GM19438 (cell line): ENCODE results near the gene KIAA1217.
"Not testable (repeated sequence)": the region's sequence is repeated elsewhere in the genome, so short reads cannot be mapped to it uniquely, and the experiment has no call there.

ENCODE experiments used
- ATAC-seq: cut with Tn5 transposase; IDR thresholded peaks from one replicate; pipeline ENCODE4 v1.9.1; 2021; ENCODE audit warnings: low read depth; ENCODE audit not compliant: unreplicated experiment

KIAA1217 gene

DNA sequence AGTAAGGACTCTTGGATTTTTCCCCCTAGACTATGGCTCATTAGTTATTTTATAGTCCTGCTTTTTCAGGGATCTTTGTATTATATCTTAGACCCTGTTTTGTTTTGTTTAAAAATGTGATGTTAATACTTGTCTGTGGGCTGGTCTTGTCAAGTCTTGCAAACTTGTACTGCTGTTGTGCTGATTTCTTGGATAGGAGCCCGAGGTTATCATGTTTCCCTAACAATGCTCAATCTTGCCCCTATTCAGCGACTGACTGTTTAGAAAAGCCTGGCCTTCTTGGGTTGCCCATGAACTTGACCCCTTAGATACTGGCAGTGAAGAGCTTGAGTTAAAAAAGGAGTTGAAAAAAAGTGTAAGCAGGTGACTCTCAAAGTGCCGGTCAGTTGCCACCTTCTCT is 115.7 kb downstream of the KIAA1217 start:
- no peak for ATAC-seq

DNA sequence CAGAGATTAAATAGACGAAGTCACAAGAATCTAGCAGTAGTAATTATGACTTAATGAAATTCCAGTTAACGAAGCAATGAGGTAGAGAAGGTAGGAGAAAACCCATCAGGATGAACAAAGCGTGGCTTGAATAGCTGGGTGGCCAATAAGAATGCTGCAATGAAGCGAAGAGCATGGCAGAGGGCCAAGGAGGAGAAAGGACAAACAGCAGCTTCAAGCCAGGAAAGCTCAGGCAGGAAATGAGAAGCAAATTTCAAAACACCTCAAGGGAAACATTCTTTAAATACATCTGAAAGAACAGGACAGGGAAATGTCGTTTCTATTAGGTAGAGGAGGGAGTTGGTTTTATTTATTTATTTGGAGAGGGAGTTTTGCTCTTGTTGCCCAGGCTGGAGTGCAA is 122.5 kb downstream of the KIAA1217 start:
- ATAC-seq = no peak

DNA sequence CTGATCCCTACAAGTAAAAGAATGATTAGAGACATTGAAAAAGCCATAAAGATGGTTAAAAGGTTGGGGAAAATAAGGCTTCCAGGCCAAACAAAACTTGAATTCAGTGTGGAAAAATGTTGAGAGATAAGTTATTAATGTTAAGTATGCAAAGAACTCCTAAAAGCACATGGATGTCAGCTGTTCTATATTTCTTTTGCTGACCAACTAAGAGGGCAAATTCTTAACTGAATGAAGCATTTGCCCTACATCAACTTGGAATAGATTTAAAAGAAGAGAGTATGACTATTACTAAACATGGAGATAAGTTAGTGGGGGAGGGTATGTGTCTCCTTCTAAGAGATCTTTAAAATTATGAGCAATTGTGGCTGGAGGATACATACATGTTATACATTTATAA is 124.8 kb downstream of the KIAA1217 start:
- ATAC-seq = no peak

DNA sequence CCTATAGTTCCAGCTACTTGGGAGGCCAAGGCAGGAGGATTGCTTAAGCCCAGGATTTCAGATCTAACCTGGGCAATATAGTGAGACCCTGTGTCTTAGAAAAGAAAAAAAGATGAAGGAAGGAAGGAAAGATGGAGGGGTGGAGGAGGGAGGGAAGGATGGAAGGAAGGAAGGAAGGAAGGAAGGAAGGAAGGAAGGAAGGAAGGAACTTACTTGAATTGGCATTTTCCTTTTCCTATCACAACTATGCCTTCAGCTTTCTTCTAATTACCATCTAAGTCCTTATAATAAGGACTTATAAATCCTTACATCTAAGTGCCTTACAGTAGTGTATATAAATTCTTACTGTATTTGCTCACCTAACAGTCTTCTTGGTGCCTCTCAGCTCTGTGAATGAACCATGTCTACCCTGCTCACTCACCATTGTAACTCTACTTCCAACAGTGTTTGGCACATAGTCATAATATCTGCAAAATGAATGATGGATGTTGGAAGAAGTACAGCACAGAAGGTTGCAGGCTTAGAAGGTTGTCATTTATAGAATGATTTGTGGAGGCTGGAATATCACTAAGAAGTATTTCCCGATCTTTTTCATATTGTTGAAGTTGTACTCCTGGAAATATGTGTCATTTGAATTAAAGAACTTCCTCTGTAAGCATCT is 125.5 kb downstream of the KIAA1217 start:
- ATAC-seq = no peak

DNA sequence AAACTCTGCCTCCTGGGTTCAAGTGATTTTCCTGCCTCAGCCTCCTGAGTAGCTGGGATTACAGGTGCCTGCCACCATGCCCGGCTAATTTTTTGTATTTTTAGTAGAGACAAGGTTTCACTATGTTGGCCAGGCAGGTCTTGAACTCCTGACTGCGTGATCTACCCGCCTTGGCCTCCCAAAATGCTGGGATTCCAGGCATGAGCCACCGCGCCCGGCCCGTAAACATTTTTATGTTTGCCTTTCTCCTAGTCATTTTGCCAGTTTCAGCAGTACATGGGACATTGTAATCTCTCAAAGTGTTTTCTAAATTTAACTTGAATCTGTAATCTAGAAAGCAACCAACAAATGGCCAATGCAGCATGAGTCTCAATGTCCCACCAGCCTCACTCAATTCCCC is 128.8 kb downstream of the KIAA1217 start:
- not testable (repeated sequence) for ATAC-seq

DNA sequence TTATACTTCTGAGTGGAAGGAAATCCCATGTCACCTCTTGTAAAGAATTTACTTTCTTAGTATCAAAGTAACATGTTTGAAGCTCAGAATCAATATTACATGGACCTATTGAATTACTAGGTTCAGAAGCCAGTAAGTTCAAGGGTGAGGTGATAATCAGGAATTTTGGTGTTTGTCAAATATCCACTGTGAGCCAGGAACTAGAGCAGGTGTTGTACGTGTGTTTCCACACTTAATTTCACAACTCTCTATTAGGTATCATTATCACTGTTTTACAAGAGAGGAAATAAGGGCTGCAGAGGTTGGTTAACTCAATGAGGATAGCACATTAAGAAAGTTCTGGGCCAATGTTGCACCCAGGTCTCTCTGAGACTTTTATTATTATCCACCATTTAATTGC is 130.4 kb downstream of the KIAA1217 start:
- ATAC-seq = no peak

DNA sequence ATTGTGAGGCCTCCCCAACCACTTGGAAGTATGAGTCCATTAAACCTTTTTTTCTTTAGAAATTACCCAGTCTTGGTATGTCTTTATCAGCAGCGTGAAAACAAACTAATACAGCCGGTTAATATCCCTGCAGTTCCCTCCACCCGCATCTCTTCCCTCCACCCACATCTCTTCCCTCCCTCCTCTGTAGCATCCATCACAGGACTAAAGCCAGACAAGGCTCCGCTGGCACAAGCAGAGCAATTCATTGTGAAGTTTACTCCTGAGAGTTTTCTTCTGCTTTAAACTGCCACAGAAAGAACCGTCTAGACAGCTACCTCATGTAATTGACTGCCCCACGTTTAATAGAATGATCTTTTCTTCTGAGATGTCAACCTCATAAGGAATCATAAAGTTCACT is 131.5 kb downstream of the KIAA1217 start:
- ATAC-seq = no peak

DNA sequence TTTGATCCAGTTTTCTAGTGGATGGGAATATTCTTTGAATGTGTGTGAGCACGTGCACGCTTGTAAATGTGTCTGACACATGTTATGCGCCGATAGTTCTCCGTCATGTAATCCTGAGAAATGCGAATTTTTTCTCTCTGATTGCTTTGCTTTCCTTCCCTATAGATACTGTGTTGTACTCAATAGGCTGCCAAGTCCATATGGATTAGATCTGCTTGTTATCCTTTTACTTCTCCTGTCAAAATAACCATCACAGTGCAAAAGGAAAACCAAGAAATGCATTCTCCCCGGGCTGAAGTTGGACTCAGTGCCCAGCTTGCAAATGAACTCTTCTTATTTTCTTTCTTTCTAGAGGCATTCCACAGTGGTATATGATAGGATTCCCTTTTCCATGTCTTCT is 131.9 kb downstream of the KIAA1217 start:
- no peak for ATAC-seq

DNA sequence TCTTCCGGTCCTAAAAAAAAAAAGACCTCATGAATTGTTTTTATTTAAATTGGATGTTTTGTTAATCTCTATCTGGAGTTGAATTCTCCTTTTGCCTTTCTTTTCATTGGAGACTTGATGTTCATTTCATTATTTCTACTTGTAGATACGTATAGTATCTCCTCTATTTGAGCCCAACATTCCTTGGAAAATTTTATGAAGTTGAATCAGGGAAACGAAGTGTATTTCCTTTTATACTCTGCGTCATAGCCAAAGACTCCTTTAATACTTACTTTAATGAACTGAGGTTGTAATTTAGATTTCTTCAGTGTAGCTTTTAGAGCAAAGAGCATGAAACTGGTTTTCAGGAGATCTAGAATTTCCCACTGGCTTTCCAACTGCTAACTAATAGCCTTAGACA is 132.4 kb downstream of the KIAA1217 start:
- ATAC-seq = no peak

DNA sequence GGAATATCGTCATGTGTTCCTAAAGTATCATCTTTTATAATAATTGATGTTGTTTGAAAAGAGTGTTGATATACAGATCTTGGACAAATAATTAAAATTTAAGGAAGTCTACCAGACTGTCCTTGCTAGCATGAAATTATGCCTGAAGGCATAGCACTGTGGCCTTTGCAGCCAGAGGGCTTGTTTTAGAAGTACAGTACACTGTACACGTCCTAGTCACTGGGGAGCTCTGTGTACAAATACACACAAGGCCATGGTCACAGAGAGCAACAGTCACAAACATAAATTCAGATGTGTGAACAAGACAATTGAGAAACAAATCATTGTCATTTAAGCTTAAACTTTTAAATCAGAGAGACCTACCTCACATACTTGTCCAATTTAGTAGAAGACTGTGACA is 133.0 kb downstream of the KIAA1217 start:
- ATAC-seq = no peak

DNA sequence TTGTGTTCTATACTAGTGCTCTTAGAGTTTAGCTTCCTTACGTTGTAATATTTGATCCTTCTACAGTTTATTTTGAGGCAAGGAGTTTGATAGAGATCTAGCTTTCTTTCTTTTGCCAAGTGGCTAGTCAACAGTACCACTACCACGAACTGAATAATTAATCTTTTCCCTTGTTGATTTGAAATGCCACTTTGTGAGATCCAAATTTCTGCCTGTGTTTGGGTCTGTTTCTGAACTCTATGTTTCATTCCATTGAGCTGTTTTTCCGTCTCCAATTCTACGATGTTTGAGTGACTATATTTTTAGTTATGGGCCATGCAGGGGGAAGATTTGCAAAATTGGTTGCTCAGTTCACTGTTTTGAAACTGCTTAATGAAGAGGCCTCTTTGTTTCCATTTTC is 134.7 kb downstream of the KIAA1217 start:
- ATAC-seq = no peak

DNA sequence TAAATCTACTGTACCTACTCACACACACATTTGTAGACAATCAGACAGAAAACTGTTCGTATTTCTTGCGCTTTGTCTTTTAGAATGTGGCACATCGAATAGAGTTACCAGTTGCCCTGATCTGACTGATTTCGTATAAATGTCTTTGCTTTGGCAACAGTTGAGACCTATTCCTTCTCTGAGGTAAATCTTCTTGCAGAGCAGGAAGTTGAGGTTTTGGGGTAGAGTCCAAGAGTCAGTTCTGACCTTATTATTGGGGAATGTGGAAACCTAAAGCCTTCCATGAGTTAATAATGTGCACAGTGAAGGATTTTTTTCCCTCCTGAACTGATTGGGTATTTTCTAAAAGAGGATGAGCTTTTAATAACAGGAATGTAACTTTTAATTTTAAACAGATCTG is 135.3 kb downstream of the KIAA1217 start:
- ATAC-seq = no peak

DNA sequence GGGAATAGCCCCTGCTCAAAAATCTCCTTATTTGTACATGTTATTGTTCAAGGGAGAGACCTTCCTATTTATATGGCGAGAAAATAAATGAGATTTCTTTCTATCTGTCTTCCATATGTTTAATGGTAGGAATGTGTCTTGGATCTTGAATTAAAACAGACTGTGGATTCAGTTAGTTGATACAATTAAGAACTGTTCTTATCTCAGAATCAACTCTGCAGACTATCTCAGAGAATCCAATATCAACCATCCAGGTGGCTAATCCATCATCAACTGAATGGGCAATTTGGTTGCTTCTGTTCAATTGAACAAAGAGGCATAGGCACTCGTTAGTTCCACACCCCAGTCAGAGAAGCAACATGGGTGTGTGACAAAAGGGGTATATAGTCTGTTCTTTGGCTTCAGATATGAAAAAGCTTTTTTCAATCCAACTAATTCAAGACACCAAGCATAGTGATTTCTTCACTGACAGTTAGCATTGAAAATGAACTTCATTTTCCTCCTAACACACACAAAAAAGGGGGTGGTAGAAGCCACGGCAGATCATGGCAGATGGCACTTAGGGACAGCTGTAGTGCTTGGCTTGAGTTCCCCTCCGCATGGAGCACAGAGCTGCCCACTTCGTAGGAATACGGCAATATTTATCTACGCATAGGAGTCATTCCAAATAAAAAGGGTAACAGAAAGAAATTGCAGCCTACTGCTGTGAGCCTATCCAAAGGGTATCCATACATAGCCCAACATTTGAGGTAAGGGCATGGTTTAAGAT is 135.9 kb downstream of the KIAA1217 start:
- no peak for ATAC-seq

DNA sequence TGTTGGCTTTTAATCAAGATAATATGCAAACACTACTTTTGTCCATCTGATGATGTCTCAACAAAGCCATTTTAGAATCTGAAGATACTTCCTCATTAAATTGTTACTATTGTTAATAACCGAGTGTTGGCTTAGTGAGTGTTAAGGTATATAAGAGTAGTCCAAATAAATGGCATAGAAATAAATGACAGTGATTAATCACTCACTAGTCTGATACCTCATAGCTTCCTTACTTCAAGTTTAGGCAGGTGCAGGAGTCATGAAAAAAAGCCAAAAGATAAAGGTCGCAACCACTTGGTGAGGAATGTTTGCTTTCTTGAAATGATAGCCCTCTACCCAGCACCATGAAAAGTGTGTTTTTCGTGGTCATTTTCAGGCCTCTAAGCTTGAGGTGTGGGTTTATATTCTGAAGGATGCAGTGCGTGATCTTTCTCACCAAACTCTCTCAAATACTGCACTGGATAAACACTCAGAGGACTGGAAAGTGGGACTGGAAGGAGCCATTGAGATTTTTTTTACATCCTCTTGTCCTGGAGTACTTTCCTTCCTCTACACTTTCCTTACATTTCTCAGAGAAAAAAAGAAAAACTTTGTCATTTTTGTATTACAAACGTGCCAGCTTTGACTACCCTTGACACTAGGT is 138.1 kb downstream of the KIAA1217 start:
- no peak for ATAC-seq

DNA sequence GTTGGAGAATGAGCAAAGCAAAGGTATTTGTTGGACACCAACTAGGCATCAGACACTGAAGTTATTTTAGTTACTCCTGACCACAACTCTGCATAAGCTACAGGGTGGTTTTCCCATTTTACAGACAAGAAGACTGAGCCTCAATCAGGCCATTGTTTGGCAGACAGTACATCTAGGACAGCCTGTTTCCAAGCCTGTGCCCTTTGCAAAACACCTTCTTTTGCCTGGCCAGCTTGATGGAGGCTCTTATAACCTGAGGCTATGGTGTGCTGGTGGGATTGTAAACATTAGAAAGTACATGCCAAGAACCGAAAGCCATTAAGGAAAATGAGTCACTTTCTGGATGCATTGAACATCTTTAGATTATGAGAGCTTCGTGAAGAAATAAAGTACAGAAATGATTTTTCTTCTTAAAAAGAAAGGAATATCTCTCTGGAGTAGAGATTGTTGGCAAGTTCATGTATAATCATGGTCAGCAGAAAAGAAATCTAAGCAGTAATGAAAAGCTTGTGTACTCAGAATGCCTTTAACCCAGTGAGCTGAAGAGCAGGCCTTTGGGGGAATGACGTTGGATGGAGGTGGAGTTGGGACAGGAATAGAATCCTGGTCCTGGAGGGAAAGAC is 140.6 kb downstream of the KIAA1217 start:
- ATAC-seq = no peak

DNA sequence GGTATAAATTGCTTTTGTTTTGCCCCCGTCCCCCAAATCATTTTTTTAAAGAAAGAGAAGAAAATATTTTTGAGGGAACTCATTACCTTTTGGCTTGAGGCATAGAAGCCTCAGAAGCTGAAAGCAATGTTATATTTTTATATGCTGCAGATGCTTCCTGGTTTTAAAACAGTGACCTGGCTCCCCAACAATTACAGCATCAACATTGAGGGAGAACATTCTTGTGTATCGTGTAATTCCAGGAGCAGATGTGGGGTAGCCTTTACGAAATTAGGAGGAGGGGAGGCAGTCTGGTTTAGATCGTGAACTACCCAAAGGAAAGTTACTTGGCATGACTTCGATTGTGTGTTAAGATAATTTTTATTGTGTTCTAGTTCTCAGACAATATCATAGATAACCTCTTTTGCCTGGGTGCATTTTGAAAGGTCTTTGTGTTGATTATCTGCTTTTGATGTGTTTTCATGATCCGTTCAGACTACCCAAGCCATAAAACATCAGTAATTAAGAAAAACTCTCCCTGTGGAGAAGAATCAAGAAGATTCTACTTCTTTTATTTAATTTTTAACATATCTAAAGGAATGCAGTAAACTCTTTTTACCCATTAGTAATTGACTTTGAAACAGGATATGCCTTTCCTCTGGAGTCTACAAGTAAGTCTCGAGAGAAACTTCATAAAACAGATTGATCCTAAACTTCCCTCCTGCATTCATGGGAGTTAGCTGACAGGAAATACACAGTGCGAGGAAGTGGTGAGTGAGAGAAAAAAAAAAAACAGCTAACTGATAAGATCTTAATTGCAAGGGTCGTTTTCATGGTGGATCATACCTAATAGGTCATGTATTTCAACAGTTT is 141.4 kb downstream of the KIAA1217 start:
- ATAC-seq = no peak

DNA sequence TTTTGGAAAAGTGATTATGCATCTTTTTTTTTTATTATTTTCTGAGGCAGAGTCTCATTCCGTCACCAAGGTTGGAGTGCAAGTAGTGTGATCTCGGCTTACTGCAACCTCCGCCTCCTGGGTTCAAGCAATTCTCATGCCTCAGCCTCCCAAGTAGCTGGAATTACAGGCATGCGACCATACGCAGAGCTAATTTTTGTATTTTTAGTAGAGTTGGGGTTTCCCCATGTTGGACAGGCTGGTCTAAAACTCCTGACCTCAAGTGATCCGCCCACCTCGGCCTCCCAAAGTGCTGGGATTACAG is 141.9 kb downstream of the KIAA1217 start:
- not testable (repeated sequence) for ATAC-seq

DNA sequence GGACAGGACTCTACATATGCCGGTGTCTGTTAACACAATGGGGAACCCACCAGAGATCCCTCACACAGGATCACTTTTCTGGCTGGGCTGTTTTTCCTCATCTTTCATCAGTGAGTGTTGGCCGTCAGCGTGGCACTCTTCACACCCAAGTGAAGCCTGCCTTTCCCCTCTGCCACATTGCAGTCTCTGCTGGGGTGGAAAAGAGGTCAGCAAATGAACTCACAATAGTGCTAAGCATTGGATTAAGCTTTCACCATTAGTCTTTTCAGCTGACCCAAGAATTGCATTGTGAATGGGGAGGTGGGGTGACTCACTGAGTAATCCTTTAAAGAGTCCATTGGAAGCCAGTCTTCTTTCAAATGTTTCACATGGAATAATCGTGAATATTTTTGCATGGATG is 143.0 kb downstream of the KIAA1217 start:
- ATAC-seq = no peak

DNA sequence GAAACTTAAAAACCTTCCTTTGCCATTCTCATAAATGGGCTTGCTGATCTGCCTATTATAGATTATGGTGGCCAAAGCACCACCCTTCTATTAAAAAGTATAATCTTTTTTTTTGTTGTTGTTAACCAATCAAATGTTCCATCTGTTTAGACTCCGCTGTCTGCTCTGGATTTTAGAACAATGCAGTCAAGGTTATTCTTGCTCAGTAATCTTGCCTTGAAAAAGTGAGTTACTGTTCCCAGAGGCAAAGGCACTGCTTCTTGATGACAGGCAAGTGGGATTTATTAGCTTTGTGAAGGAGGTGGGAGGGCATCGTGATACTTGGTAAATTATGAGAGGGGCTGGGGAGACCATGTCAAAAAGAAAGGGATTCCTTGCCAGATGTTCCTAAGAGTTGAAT is 143.5 kb downstream of the KIAA1217 start:
- ATAC-seq = no peak

DNA sequence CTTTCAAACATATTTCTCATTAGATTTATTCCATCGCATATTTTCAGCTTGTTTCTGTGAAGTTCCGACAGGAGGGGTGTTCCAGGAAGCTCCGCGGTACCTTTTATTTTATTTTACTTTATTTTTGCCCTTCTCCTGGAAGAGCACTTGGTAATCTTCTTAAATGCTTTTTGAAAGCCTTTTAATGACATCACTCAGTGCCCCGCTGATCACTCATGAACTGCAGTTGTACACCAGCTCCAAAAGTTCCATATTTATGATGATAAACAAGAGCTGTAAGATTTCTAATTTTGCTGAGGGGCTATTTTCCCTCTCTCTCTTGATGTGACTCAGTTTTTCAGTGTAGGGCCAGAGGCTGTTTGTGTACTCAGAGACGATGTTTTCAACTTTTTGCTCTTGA is 144.4 kb downstream of the KIAA1217 start:
- ATAC-seq = no peak
